HL-60 (cell line): Measurements from ENCODE around the gene TGFB1I1.

Experiments used
- DNase-seq, 2 experiments: peaks; one replicate each; pipeline ENCODE4 v3.0.0-alpha.2; 2010 to 2020; ENCODE audit warnings: low read depth in 1 of 2, low spot score in 1 of 2
- H3K27ac ChIP-seq: fragments of 250-450 bp; sonication (Bioruptor Pico); replicated peaks from 2 replicates; pipeline ENCODE4 v1.5.1; 2020; ENCODE audit warnings: mild to moderate bottlenecking, moderate library complexity
- H3K27me3 ChIP-seq: fragments of 250-450 bp; sonication (Bioruptor Pico); 2 replicates; pipeline ENCODE4 v1.5.1; 2021; ENCODE audit warnings: mild to moderate bottlenecking, moderate library complexity; ENCODE audit not compliant: insufficient read depth, poor library complexity, severe bottlenecking
- H3K4me3 ChIP-seq: replicated peaks from 2 replicates; pipeline ENCODE4 v1.5.1; 2011; ENCODE audit warnings: mild to moderate bottlenecking, control low read depth, low read length; ENCODE audit not compliant: insufficient read depth
- GABPA ChIP-seq: IDR thresholded peaks from 2 replicates; pipeline ENCODE4 v1.6.1; 2012; ENCODE audit warnings: low read depth
- POLR2AphosphoS5 ChIP-seq: IDR thresholded peaks from 2 replicates; pipeline ENCODE4 v1.6.1; 2012; ENCODE audit warnings: low read depth
- SPI1 ChIP-seq: IDR thresholded peaks from 2 replicates; pipeline ENCODE4 v1.6.1; 2012; ENCODE audit warnings: low read depth, mild to moderate bottlenecking, borderline replicate concordance
- TF ChIP-seq, protein P1 (sequence below): IDR thresholded peaks from one replicate; pipeline ENCODE4 v1.5.1; 2011; ENCODE audit warnings: low read length, control low read depth, inconsistent platforms; ENCODE audit not compliant: insufficient read depth
- TF ChIP-seq, protein P2 (sequence below): IDR thresholded peaks from 2 replicates; pipeline ENCODE4 v1.6.1; 2012; ENCODE audit warnings: low read depth; ENCODE audit not compliant: insufficient replicate concordance

Gene TGFB1I1

DNA sequence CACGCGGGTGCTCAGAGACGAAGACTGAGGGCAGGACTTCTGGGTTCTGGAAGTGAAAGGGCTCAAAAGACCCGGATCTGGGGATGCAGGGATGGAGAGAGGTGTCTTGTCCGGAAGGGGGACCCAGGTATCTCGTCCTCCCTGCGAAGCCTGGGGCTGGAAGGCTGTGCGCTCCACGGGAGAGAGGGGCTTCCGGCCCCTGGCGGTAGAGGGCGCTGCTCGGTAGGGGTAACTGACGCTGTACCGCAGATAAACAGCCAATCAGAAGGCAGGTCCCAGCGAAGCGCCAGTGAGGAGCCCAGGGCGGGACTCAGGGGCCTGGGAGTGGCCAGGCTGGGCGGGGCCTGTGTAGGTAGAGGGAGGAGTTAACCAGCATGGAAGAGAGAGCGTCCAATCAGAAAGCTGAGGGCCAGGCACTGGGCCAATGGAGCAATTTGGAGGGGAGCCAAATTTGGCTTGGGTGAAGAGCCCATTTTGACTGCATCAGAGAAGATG lies 804 bp downstream of the TGFB1I1 start:
- Histone ChIP-seq H3K27me3 (peaks cover 31% of the 10 kb centered on the region), H3K27ac (no peak overlapping the region), H3K4me3 (no peak overlapping the region)
- no peak for TF ChIP-seq POLR2AphosphoS5
- TF ChIP-seq, protein P1, sequence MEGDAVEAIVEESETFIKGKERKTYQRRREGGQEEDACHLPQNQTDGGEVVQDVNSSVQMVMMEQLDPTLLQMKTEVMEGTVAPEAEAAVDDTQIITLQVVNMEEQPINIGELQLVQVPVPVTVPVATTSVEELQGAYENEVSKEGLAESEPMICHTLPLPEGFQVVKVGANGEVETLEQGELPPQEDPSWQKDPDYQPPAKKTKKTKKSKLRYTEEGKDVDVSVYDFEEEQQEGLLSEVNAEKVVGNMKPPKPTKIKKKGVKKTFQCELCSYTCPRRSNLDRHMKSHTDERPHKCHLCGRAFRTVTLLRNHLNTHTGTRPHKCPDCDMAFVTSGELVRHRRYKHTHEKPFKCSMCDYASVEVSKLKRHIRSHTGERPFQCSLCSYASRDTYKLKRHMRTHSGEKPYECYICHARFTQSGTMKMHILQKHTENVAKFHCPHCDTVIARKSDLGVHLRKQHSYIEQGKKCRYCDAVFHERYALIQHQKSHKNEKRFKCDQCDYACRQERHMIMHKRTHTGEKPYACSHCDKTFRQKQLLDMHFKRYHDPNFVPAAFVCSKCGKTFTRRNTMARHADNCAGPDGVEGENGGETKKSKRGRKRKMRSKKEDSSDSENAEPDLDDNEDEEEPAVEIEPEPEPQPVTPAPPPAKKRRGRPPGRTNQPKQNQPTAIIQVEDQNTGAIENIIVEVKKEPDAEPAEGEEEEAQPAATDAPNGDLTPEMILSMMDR = no peak
- TF ChIP-seq SPI1 = no peak
- TF ChIP-seq GABPA = no peak
- TF ChIP-seq, protein P2, sequence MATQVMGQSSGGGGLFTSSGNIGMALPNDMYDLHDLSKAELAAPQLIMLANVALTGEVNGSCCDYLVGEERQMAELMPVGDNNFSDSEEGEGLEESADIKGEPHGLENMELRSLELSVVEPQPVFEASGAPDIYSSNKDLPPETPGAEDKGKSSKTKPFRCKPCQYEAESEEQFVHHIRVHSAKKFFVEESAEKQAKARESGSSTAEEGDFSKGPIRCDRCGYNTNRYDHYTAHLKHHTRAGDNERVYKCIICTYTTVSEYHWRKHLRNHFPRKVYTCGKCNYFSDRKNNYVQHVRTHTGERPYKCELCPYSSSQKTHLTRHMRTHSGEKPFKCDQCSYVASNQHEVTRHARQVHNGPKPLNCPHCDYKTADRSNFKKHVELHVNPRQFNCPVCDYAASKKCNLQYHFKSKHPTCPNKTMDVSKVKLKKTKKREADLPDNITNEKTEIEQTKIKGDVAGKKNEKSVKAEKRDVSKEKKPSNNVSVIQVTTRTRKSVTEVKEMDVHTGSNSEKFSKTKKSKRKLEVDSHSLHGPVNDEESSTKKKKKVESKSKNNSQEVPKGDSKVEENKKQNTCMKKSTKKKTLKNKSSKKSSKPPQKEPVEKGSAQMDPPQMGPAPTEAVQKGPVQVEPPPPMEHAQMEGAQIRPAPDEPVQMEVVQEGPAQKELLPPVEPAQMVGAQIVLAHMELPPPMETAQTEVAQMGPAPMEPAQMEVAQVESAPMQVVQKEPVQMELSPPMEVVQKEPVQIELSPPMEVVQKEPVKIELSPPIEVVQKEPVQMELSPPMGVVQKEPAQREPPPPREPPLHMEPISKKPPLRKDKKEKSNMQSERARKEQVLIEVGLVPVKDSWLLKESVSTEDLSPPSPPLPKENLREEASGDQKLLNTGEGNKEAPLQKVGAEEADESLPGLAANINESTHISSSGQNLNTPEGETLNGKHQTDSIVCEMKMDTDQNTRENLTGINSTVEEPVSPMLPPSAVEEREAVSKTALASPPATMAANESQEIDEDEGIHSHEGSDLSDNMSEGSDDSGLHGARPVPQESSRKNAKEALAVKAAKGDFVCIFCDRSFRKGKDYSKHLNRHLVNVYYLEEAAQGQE = no peak
- no peak for DNase-seq

DNA sequence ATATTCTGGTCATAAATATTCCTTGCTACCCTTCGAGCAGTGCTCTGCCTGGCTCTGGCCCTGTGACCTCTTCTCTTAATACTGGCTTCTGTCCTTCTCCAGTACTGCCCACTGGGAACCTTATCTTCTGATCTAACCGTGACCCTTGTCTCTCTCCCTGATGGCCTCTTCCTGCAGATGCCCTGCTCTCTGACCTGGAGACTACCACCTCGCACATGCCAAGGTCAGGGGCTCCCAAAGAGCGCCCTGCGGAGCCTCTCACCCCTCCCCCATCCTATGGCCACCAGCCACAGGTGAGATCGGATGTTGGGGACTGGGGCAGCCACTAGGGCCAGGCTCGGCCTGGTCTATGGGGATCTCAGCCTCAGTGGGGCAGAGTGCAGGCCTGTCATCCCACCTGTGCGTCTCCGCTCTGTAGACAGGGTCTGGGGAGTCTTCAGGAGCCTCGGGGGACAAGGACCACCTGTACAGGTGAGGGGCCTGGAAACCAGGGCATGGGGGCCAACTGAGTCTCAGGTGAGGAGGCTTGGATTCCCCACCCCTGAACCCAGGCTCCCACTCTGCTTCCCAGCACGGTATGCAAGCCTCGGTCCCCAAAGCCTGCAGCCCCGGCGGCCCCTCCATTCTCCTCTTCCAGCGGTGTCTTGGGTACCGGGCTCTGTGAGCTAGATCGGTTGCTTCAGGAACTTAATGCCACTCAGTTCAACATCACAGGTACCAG lies 1.5 kb downstream of the TGFB1I1 start:
- TF ChIP-seq POLR2AphosphoS5 (no peak), SPI1 (no peak), GABPA (no peak)
- TF ChIP-seq, protein P1 = no peak
- TF ChIP-seq, protein P2 = no peak
- peaks cover 31% of the 10 kb centered on the region for H3K27me3 ChIP-seq
- H3K27ac ChIP-seq = no peak overlapping the region
- DNase-seq = no peak
- no peak overlapping the region for H3K4me3 ChIP-seq

DNA sequence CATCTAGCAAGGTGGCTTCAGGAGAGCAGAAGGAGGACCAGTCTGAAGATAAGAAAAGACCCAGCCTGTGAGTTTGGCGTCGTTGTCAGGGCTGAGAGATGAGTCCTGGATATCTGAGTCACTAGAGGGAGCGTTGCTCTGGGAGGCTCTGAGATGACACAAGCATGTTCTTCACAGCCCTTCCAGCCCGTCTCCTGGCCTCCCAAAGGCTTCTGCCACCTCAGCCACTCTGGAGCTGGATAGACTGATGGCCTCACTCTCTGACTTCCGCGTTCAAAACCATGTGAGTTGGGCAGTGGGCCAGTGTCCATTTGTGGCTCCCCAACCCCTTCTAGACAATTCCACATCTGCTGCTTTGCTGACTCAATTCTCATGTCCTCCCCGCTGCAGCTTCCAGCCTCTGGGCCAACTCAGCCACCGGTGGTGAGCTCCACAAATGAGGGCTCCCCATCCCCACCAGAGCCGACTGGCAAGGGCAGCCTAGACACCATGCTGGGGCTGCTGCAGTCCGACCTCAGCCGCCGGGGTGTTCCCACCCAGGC lies 2.3 kb downstream of the TGFB1I1 start:
- no peak for DNase-seq
- TF ChIP-seq POLR2AphosphoS5 (no peak), GABPA (no peak), SPI1 (no peak)
- TF ChIP-seq, protein P1 = no peak
- TF ChIP-seq, protein P2 = no peak
- Histone ChIP-seq H3K27ac (no peak overlapping the region), H3K4me3 (no peak overlapping the region), H3K27me3 (peaks cover 31% of the 10 kb centered on the region)
